ENCODE results near the gene FHOD1. TPM values are rescaled to one million over a fixed set of nuclear protein-coding genes. Genes with fewer than 3 reads are reported as not detected.

FHOD1 gene
- total and polyA plus RNA-seq, 2 experiments from 2014 or later = 10.0 to 17.2 TPM

- DNase-seq (ENCODE audit: low spot score) = no peak
- H3K4me3 ChIP-seq = no peak overlapping the region
- H3K9me2 ChIP-seq (replicated peaks; ENCODE audit: insufficient read depth) = no peaks in the 10 kb centered on the region
- WGBS (ENCODE audit: low lambda C conversion rate, missing lambda C conversion rate) = 82% methylated on average over 7 of the region's 7 CpGs
- H3K27ac ChIP-seq = no peak overlapping the region
- no peaks in the 10 kb centered on the region for H3K36me3 ChIP-seq (replicated peaks; ENCODE audit: insufficient read depth, low read depth)
- H2AFZ ChIP-seq = no peak overlapping the region
- H3K4me1 ChIP-seq (ENCODE audit: insufficient read depth) = no peaks in the 10 kb centered on the region
- H3K9me3 ChIP-seq (ENCODE audit: low read depth) = no peaks in the 10 kb centered on the region
- H3K4me2 ChIP-seq = no peak overlapping the region
- no peaks in the 10 kb centered on the region for H3K27me3 ChIP-seq
- TF ChIP-seq EZH2 (IDR thresholded peaks at IDR 0.05; ENCODE audit: borderline replicate concordance) (no peak), EZH2phosphoT487 (IDR thresholded peaks at IDR 0.05; ENCODE audit: low read depth, severe bottlenecking, unreplicated experiment) (no peak)
- TF ChIP-seq, protein P1, sequence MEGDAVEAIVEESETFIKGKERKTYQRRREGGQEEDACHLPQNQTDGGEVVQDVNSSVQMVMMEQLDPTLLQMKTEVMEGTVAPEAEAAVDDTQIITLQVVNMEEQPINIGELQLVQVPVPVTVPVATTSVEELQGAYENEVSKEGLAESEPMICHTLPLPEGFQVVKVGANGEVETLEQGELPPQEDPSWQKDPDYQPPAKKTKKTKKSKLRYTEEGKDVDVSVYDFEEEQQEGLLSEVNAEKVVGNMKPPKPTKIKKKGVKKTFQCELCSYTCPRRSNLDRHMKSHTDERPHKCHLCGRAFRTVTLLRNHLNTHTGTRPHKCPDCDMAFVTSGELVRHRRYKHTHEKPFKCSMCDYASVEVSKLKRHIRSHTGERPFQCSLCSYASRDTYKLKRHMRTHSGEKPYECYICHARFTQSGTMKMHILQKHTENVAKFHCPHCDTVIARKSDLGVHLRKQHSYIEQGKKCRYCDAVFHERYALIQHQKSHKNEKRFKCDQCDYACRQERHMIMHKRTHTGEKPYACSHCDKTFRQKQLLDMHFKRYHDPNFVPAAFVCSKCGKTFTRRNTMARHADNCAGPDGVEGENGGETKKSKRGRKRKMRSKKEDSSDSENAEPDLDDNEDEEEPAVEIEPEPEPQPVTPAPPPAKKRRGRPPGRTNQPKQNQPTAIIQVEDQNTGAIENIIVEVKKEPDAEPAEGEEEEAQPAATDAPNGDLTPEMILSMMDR (IDR thresholded peaks at IDR 0.05; ENCODE audit: poor library complexity) = no peak
- H4K20me1 ChIP-seq (ENCODE audit: insufficient read depth, poor library complexity, severe bottlenecking) = no peaks in the 10 kb centered on the region
- no peaks in the 10 kb centered on the region for H3K79me2 ChIP-seq
Measured at GRCh38 chr16:67211674-67212073, 35.6 kb downstream of the FHOD1 start.

- Histone ChIP-seq H4K20me1 (ENCODE audit: insufficient read depth, poor library complexity, severe bottlenecking) (no peaks in the 10 kb centered on the region), H2AFZ (no peak overlapping the region), H3K27ac (no peak overlapping the region), H3K79me2 (no peaks in the 10 kb centered on the region), H3K27me3 (no peaks in the 10 kb centered on the region), H3K4me2 (no peak overlapping the region), H3K4me1 (ENCODE audit: insufficient read depth) (no peaks in the 10 kb centered on the region), H3K4me3 (no peak overlapping the region), H3K36me3 (replicated peaks; ENCODE audit: insufficient read depth, low read depth) (no peaks in the 10 kb centered on the region), H3K9me3 (ENCODE audit: low read depth) (no peaks in the 10 kb centered on the region), H3K9me2 (replicated peaks; ENCODE audit: insufficient read depth) (no peaks in the 10 kb centered on the region)
- 92% methylated on average over 25 of the region's 25 CpGs for WGBS (ENCODE audit: low lambda C conversion rate, missing lambda C conversion rate)
- no peak for TF ChIP-seq EZH2 (IDR thresholded peaks at IDR 0.05; ENCODE audit: borderline replicate concordance)
- DNase-seq (ENCODE audit: low spot score) = no peak
Measured at GRCh38 chr16:67210069-67210937, 37.0 kb downstream of the FHOD1 start.

DNA sequence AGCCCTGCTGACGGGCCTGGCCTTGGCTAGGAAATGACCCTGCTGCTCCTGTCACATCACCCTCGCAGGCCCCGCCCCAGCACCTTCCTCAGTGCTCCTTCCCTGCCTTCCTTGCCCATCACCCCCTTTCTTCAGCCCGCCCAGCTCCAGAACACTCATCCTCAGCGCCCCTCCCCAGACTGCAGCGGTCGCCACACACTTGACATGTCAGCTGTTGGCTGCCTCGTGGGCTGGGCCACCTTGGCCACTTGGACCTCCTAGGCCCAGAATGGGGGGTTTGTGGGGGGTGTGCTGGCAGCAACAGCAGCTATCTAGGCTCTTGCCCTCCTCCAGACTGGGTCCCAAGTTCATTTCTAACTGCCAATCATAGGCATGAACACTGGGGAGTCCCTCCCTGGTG, 37.7 kb downstream of the FHOD1 start:
- Histone ChIP-seq H3K79me2 (no peaks in the 10 kb centered on the region), H3K27ac (no peak overlapping the region), H2AFZ (no peak overlapping the region), H4K20me1 (ENCODE audit: insufficient read depth, poor library complexity, severe bottlenecking) (no peaks in the 10 kb centered on the region), H3K4me3 (no peak overlapping the region), H3K4me2 (no peak overlapping the region), H3K27me3 (no peaks in the 10 kb centered on the region), H3K9me3 (ENCODE audit: low read depth) (no peaks in the 10 kb centered on the region), H3K4me1 (ENCODE audit: insufficient read depth) (no peaks in the 10 kb centered on the region), H3K9me2 (replicated peaks; ENCODE audit: insufficient read depth) (no peaks in the 10 kb centered on the region), H3K36me3 (replicated peaks; ENCODE audit: insufficient read depth, low read depth) (no peaks in the 10 kb centered on the region)
- no peak for DNase-seq (ENCODE audit: low spot score)
- WGBS (ENCODE audit: low lambda C conversion rate, missing lambda C conversion rate) = 90% methylated on average over 8 of the region's 8 CpGs
- TF ChIP-seq, protein P1 (IDR thresholded peaks at IDR 0.05; ENCODE audit: poor library complexity) = no peak
- no peak for TF ChIP-seq EZH2 (IDR thresholded peaks at IDR 0.05; ENCODE audit: borderline replicate concordance)
- TF ChIP-seq EZH2phosphoT487 (IDR thresholded peaks at IDR 0.05; ENCODE audit: low read depth, severe bottlenecking, unreplicated experiment) = no peak

DNA sequence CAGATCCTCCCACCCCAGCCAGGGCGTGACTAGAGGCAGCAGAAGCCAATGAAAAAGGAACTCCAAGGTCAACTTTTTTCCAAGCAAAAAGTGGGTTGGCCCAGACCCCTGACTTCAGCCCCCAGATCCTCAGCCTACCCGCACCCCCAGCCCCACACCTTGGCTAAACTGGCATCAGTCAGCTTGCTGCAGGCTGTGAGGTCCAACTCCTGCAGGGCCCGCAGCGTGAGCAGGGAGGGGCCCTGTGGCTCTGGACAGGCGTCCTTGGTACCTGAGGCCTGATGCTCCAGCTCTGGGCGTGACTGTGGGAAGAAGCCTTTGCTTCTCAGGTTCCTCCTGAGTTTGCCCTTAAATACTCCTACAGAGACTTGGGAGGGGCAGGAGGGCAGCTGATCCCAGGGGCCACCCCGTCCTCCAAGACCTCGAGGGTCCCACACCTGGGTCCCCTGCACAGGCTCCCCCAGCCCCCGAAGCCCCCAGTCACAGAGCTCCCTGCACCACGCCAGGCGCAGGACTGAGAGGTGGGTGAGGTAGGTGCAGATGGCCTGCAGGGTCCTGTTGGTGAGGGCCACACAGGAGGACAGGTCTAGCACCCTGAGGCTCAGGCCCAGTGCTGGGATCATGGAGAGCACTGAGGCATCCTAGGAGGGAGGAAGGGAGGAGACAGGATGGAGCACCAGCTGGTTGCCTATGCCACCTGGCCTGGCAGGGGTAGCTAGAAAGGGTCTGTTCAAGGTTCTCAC, 39.0 kb downstream of the FHOD1 start:
- Histone ChIP-seq H3K9me2 (replicated peaks; ENCODE audit: insufficient read depth) (no peaks in the 10 kb centered on the region), H2AFZ (no peak overlapping the region), H3K9me3 (ENCODE audit: low read depth) (no peaks in the 10 kb centered on the region), H3K4me2 (no peak overlapping the region), H4K20me1 (ENCODE audit: insufficient read depth, poor library complexity, severe bottlenecking) (no peaks in the 10 kb centered on the region), H3K4me3 (no peak overlapping the region), H3K27me3 (no peaks in the 10 kb centered on the region), H3K4me1 (ENCODE audit: insufficient read depth) (no peaks in the 10 kb centered on the region), H3K36me3 (replicated peaks; ENCODE audit: insufficient read depth, low read depth) (no peaks in the 10 kb centered on the region), H3K79me2 (no peaks in the 10 kb centered on the region), H3K27ac (no peak overlapping the region)
- 96% methylated on average over 8 of the region's 11 CpGs for WGBS (ENCODE audit: low lambda C conversion rate, missing lambda C conversion rate)
- TF ChIP-seq, protein P1 (IDR thresholded peaks at IDR 0.05; ENCODE audit: poor library complexity) = no peak
- no peak for TF ChIP-seq EZH2 (IDR thresholded peaks at IDR 0.05; ENCODE audit: borderline replicate concordance)
- no peak for TF ChIP-seq EZH2phosphoT487 (IDR thresholded peaks at IDR 0.05; ENCODE audit: low read depth, severe bottlenecking, unreplicated experiment)
- DNase-seq (ENCODE audit: low spot score) = no peak
